NCI-H146 treated with DMSO at 0.1 percent for 48 hours (cell line): ENCODE results near the gene UQCC2.

ENCODE experiments used
- DNase-seq: peaks from one replicate; lab custom pipeline; 2025; ENCODE audit not compliant: unreplicated experiment; lab: John Stamatoyannopoulos, UW

UQCC2 gene

GRCh38 chr6:33711140-33712129, at the start of gene UQCC2:
TSS of gene UQCC2 (minus strand) at chr6:33711700. CDS start at chr6:33711686, 14 bp downstream.
- peak; percentile 91 for DNase-seq

GRCh38 chr6:33759887-33760629, 48.6 kb upstream of the UQCC2 start:
- no peak for DNase-seq

GRCh38 chr6:33758815-33759216, 47.3 kb upstream of the UQCC2 start:
- no peak for DNase-seq

- no peak for DNase-seq
Observed at GRCh38 chr6:33757906-33758305, 46.4 kb upstream of the UQCC2 start.

- no peak for DNase-seq
Observed at GRCh38 chr6:33757113-33757512, 45.6 kb upstream of the UQCC2 start.

- DNase-seq, result no peak
Observed at GRCh38 chr6:33756211-33756954, 44.9 kb upstream of the UQCC2 start.

- DNase-seq, result peak; percentile 66
Observed at GRCh38 chr6:33755070-33755869, 43.8 kb upstream of the UQCC2 start.

GRCh38 chr6:33754222-33754621, 42.7 kb upstream of the UQCC2 start:
- DNase-seq, result no peak

GRCh38 chr6:33752646-33753015, 41.1 kb upstream of the UQCC2 start:
- DNase-seq, result no peak

- DNase-seq, result peak; percentile 81
Observed at GRCh38 chr6:33751771-33752645, 40.5 kb upstream of the UQCC2 start.

GRCh38 chr6:33750244-33750991, 38.9 kb upstream of the UQCC2 start:
- no peak for DNase-seq

GRCh38 chr6:33749401-33749800, 37.9 kb upstream of the UQCC2 start:
- no peak for DNase-seq

- peak; percentile 17 for DNase-seq
Observed at GRCh38 chr6:33748841-33749240, 37.3 kb upstream of the UQCC2 start.

GRCh38 chr6:33747823-33748222, 36.3 kb upstream of the UQCC2 start:
- no peak for DNase-seq

- no peak for DNase-seq
Observed at GRCh38 chr6:33746651-33747100, 35.2 kb upstream of the UQCC2 start, which contains the start of gene IP6K3. TSS of gene IP6K3 (minus strand) at chr6:33746905. CDS start at chr6:33735476, 11,429 bp downstream.

- no peak for DNase-seq
Observed at GRCh38 chr6:33746036-33746600, 34.6 kb upstream of the UQCC2 start.

- no peak for DNase-seq
Observed at GRCh38 chr6:33745548-33745947, 34.0 kb upstream of the UQCC2 start.

- DNase-seq, result no peak
Observed at GRCh38 chr6:33744895-33745546, 33.5 kb upstream of the UQCC2 start.
